HepG2 (cell line): ENCODE results near the gene ACTRT2. TPM values are rescaled to one million over a fixed set of nuclear protein-coding genes. Genes with fewer than 3 reads are reported as not detected.

Source experiments
- GTF2F1 ChIP-seq: fragments of 150-350 bp; IDR thresholded peaks from 2 replicates; pipeline ENCODE4 v1.6.1; 2014; ENCODE audit warnings: low read length
- MAZ ChIP-seq, 2 experiments: sonication (generic) in 1 of 2; formaldehyde crosslinking in 1 of 2; IDR thresholded peaks; 2 replicates each; pipeline versions ENCODE4 v1.5.0 to v1.6.1; 2012 to 2020; ENCODE audit warnings: low read depth in 2 of 2, mild to moderate bottlenecking in 2 of 2, borderline replicate concordance in 1 of 2, improper control_type of control experiment in 1 of 2, low read length in 1 of 2, missing genetic modification reagents in 1 of 2, moderate library complexity in 1 of 2
- NCOA2 ChIP-seq: sonication (generic); formaldehyde crosslinking; IDR thresholded peaks from 2 replicates; pipeline ENCODE4 v1.8.0; 2022; ENCODE audit warnings: inconsistent platforms
- NONO ChIP-seq, 2 experiments: fragments of 450-650 bp in 1 of 2; sonication (generic) in 1 of 2; formaldehyde crosslinking in 1 of 2; IDR thresholded peaks in 1 of 2; conservative IDR thresholded peaks in 1 of 2; 2 replicates each; pipeline versions ENCODE4 v1.6.1 to v1.8.0; 2017 to 2022; ENCODE audit warnings: mild to moderate bottlenecking in 1 of 2, missing genetic modification reagents in 1 of 2, moderate library complexity in 1 of 2
- PATZ1 ChIP-seq: sonication (generic); formaldehyde crosslinking; IDR thresholded peaks from 2 replicates; pipeline ENCODE4 v1.4.0; 2020; ENCODE audit warnings: missing genetic modification reagents
- POLR2G ChIP-seq: fragments of 200-400 bp; formaldehyde crosslinking; IDR thresholded peaks from 2 replicates; pipeline ENCODE4 v1.6.1; 2018; ENCODE audit warnings: mild to moderate bottlenecking, low read depth, low read length, moderate library complexity
- SNRNP70 ChIP-seq: fragments of 200-400 bp; formaldehyde crosslinking; IDR thresholded peaks from 2 replicates; pipeline ENCODE4 v1.6.1; 2017; ENCODE audit warnings: mild to moderate bottlenecking, low read depth, low read length, moderate library complexity
- STAG1 ChIP-seq: sonication (generic); formaldehyde crosslinking; IDR thresholded peaks from 2 replicates; pipeline ENCODE4 v1.4.0; 2020; ENCODE audit warnings: missing genetic modification reagents
- ZNF777 ChIP-seq: sonication (generic); formaldehyde crosslinking; IDR thresholded peaks from 2 replicates; pipeline ENCODE4 v1.4.0; 2020; ENCODE audit warnings: missing genetic modification reagents
- polyA plus RNA-seq, 8 experiments: library from polyadenylated mRNA; depleted of rRNA in 3 of 8; stranded (reverse) in 7 of 8; unstranded in 1 of 8; fragments of >200 nt; fragmentation: Illumina TruSeq in 4 of 8; extraction: Trizol in 4 of 8; gene quantifications; 2 replicates each; pipeline versions ENCODE4 v1.2.1 to v1.2.3, GENCODE V29; 2011 to 2016; ENCODE audit warnings: low read depth in 4 of 8, missing spikeins in 1 of 8, mixed read lengths in 1 of 8; ENCODE audit not compliant: insufficient read depth in 1 of 8
- total RNA-seq, 5 experiments: library from RNA; depleted of rRNA; stranded (reverse); fragments of >200 nt; fragmentation: Illumina TruSeq; extraction: Trizol; gene quantifications; 2 replicates each; pipeline ENCODE4 v1.2.3, GENCODE V29; 2016; ENCODE audit warnings: low read depth in 1 of 5
- TF ChIP-seq, protein P1 (sequence below): IDR thresholded peaks from 2 replicates; pipeline ENCODE4 v1.6.1; 2016; ENCODE audit warnings: control low read depth

Gene ACTRT2
- total and polyA plus RNA-seq, 2 of the 13 experiments (the other 11 are each of a cell fraction or from before 2014, with no cell fraction given), result not detected

- no peak for TF ChIP-seq POLR2G
- no peak for TF ChIP-seq MAZ (IDR thresholded peaks at IDR 0.05; ENCODE audit: borderline replicate concordance, low read depth, low read length)
- peak; percentile 42; the same call in 1 of the 2 replicates for TF ChIP-seq MAZ (CRISPR knock-in tag; IDR thresholded peaks at IDR 0.05; ENCODE audit: low read depth)
- no peak for TF ChIP-seq NCOA2 (CRISPR knock-in tag)
- TF ChIP-seq, protein P1, sequence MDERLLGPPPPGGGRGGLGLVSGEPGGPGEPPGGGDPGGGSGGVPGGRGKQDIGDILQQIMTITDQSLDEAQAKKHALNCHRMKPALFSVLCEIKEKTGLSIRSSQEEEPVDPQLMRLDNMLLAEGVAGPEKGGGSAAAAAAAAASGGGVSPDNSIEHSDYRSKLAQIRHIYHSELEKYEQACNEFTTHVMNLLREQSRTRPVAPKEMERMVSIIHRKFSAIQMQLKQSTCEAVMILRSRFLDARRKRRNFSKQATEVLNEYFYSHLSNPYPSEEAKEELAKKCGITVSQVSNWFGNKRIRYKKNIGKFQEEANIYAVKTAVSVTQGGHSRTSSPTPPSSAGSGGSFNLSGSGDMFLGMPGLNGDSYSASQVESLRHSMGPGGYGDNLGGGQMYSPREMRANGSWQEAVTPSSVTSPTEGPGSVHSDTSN (CRISPR knock-in tag), result no peak
- TF ChIP-seq STAG1 (CRISPR knock-in tag), result peak; percentile 81
- TF ChIP-seq ZNF777 (CRISPR knock-in tag), result peak; percentile 65; the same call in 1 of the 2 replicates
- 0 out of 2 replicates have a peak, but pooled peaks have one; percentile 32 for TF ChIP-seq PATZ1
- no peak for TF ChIP-seq SNRNP70
- no peak for TF ChIP-seq GTF2F1
- no peak for TF ChIP-seq NONO (IDR thresholded peaks at IDR 0.05)
- 0 out of 2 replicates have a peak, but pooled peaks have one; percentile 32 for TF ChIP-seq NONO (CRISPR knock-in tag; conservative IDR thresholded peaks at IDR 0.05)
Measured at GRCh38 chr1:3069491-3070308, 48.4 kb downstream of the ACTRT2 start (continued).
